Measurements from ENCODE around the gene SMAD9. TPM values are rescaled to one million over a fixed set of nuclear protein-coding genes. Genes with fewer than 3 reads are reported as not detected.

Gene SMAD9
- total RNA-seq, 1 donor = 4.3 TPM

DNA sequence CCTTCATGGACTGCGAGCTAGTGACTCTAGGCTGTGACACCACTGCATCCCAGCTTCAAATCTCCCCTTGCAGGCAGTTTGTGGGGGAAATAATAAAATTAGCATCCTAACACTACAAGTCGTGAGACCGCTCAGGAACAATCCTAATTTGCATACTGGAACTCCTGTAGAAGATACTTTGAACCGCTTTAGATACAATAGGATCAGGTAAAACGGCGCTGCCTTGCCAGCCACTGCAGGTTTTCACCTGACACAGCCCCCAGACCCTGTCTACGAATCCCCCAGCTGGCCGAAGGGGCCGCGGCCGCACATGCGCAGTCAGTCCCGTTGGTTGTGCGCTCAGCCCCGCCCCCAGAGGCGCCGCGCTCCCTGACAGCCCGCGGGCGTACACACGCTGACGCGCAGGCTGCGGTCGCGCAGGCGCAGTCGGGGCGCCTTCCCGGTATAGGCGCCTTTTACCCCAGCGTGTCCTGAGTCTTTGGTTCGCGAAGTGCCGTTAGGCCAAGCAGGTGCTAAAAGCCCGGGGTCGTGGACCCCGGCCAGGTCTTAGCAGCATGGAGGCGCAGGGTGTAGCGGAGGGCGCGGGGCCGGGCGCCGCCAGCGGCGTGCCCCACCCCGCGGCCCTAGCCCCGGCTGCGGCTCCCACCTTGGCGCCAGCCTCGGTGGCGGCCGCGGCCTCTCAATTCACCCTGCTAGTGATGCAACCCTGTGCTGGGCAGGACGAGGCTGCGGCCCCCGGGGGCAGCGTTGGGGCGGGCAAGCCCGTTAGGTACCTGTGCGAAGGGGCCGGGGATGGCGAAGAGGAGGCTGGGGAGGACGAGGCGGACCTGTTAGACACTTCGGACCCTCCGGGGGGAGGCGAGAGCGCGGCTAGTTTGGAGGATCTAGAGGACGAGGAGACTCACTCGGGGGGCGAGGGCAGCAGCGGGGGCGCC lies 101.0 kb downstream of the SMAD9 start, which contains the start of gene RFXAP:
Gene RFXAP, plus strand, starts transcription at position 419 of the 935 bp plus-strand sequence. Its CDS starts 136 bp downstream, at position 555.
- TF ChIP-seq, protein P1, sequence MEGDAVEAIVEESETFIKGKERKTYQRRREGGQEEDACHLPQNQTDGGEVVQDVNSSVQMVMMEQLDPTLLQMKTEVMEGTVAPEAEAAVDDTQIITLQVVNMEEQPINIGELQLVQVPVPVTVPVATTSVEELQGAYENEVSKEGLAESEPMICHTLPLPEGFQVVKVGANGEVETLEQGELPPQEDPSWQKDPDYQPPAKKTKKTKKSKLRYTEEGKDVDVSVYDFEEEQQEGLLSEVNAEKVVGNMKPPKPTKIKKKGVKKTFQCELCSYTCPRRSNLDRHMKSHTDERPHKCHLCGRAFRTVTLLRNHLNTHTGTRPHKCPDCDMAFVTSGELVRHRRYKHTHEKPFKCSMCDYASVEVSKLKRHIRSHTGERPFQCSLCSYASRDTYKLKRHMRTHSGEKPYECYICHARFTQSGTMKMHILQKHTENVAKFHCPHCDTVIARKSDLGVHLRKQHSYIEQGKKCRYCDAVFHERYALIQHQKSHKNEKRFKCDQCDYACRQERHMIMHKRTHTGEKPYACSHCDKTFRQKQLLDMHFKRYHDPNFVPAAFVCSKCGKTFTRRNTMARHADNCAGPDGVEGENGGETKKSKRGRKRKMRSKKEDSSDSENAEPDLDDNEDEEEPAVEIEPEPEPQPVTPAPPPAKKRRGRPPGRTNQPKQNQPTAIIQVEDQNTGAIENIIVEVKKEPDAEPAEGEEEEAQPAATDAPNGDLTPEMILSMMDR (IDR thresholded peaks at IDR 0.05; ENCODE audit: insufficient read depth, low read depth, low read length) = no peak
- DNase-seq (ENCODE audit: low read depth) = peak; percentile 81
- H3K4me3 ChIP-seq (ENCODE audit: low read depth, low read length) = peak within 1 kb of the TSS; percentile 84

DNA sequence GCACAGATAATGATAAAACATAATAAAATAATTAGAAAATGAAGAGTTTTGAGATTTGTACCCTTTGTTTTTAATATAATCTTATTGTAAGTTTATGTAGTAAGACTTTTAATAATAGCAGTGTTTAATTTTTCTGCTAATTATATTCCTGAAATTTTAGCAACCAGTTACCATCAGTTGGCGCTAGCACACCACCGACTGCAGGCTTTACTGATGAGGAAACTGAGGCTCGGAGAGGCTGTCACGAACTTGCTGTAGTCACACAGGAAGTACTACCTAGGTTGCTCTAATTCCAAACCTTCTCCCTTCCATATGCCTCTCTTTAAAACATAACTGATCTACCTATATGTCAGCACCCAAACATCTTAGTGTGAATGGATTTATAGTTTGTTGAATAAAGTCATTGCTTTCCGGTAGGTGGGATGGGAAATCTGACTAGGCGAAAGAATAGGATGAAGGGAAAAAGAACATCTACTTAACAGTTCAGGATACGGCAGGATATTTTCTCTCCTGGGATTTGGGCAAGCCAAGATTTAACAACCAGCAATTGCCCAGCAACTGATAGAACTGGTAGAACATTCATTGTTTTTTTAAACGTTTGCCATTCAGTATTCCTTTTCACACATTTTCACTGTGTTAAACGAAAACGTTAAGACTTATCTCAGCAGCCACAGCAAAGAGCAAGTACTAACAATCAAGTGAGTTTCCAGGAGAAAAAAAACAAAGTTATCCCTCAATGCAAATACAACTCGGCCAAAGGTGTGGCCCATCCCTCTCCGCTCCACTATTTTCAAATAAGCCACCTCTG lies 101.8 kb downstream of the SMAD9 start:
- TF ChIP-seq, protein P1 (IDR thresholded peaks at IDR 0.05; ENCODE audit: insufficient read depth, low read depth, low read length) = no peak
- DNase-seq (ENCODE audit: low read depth) = no peak
- H3K4me3 ChIP-seq (ENCODE audit: low read depth, low read length) = peak overlapping the region; percentile 84

DNA sequence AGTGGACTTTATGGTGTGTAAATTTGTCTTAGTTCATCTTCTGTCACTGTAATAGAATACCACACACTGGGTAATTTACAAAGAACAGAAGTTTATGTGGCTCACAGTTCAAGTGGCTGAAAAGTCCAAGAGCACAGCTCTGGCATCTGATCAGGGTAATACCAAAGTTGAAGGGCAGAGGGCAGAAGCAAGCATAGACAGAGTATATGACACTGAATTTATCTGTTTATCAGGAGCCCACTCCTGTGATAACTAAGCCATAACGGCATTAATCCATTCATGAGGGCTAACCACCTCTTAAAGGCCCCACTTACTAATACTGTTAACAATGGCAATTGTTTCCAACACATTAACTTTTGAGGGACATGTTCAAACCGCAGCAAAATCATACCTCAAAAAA lies 105.0 kb downstream of the SMAD9 start:
- no peak for DNase-seq (ENCODE audit: low read depth)
- no peak overlapping the region for H3K4me3 ChIP-seq (ENCODE audit: low read depth, low read length)
- TF ChIP-seq, protein P1 (IDR thresholded peaks at IDR 0.05; ENCODE audit: insufficient read depth, low read depth, low read length) = peak; percentile 36

DNA sequence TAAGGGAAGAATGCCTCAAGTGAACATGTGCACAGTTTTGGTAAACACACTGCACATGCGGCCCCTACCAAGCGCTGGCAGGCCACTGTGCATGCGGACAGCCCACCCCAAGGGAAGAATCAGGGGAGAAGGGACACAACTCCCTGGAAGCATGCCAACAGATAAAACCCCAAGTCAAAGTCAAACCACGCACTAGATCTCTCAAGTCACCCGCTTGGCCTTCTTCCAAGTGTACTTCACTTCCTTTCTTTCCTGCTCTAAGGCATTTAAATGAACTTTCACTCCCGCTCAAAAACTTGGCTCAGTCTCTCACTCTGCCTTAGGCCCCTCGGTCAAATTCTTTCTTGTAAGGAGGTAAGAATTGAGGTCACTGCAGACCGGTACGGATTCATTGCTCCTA lies 105.6 kb downstream of the SMAD9 start:
- TF ChIP-seq, protein P1 (IDR thresholded peaks at IDR 0.05; ENCODE audit: insufficient read depth, low read depth, low read length) = no peak
- H3K4me3 ChIP-seq (ENCODE audit: low read depth, low read length) = no peak overlapping the region
- no peak for DNase-seq (ENCODE audit: low read depth)

DNA sequence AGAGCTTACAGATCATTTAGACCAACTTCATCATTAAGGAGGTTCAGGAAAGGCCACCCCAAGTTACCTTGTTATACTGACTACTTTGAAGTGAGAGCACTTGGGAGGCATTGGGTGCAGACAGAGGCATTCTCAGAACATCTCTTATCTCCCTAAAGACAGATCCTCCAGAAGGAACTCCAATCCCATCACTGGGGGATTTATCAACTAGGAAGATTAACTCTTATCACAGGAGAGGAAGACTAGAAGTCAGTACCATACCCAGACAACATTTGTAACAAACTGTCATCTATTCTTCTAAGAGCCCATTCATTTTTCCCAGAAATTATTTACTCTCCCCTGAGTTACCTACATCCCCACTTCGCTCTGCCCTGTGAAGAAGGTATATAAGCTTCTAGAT lies 106.8 kb downstream of the SMAD9 start:
- TF ChIP-seq, protein P1 (IDR thresholded peaks at IDR 0.05; ENCODE audit: insufficient read depth, low read depth, low read length) = no peak
- DNase-seq (ENCODE audit: low read depth) = no peak
- H3K4me3 ChIP-seq (ENCODE audit: low read depth, low read length) = no peak overlapping the region

DNA sequence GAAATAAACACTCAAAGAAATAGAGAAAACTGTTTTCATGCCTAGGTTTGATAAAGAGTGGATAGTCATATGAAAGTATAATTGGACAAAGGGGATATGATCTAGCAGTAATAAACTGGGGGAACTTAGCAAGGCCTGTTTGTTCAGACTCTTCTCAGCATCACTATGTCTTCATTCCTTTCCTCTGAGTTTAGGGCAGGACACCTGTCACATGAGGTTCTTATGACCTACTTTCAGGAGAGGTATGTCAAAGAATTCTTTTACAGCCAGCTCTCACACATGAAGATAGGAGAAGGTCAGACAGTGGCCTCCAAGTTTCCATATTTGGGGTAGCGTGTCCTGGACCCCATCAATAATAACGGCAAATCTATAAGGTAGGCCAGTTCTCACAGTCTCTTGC lies 112.4 kb downstream of the SMAD9 start:
- H3K4me3 ChIP-seq (ENCODE audit: low read depth, low read length) = no peak overlapping the region
- TF ChIP-seq, protein P1 (IDR thresholded peaks at IDR 0.05; ENCODE audit: insufficient read depth, low read depth, low read length) = no peak
- DNase-seq (ENCODE audit: low read depth) = no peak
